H9 (cell line): ENCODE data around the gene PPM1M. TPM values are rescaled to one million over a fixed set of nuclear protein-coding genes. Genes with fewer than 3 reads are reported as not detected.

Experiments used
- DNase-seq: peaks from one replicate; pipeline ENCODE4 v3.0.0-alpha.2; 2017
- H2AFZ ChIP-seq: one replicate; pipeline ENCODE4 v1.6.1; 2013; ENCODE audit warnings: mild to moderate bottlenecking, low read length, control low read depth, moderate library complexity
- H2AK5ac ChIP-seq: 2 replicates; pipeline ENCODE4 v1.6.1; 2013; ENCODE audit warnings: low read length, control low read depth, mixed read lengths; ENCODE audit not compliant: insufficient read length
- H2BK120ac ChIP-seq: one replicate; pipeline ENCODE4 v1.6.1; 2013; ENCODE audit warnings: low read depth, mild to moderate bottlenecking, low read length, control low read depth, inconsistent platforms; ENCODE audit not compliant: poor library complexity, severe bottlenecking
- H2BK12ac ChIP-seq: 2 replicates; pipeline ENCODE4 v1.6.1; 2013; ENCODE audit warnings: low read length, control low read depth, mixed read lengths, low read depth; ENCODE audit not compliant: insufficient read length
- H2BK15ac ChIP-seq: 2 replicates; pipeline ENCODE4 v1.6.1; 2013; ENCODE audit warnings: low read depth, low read length, control low read depth
- H2BK20ac ChIP-seq: one replicate; pipeline ENCODE4 v1.6.1; 2013; ENCODE audit warnings: low read depth, mild to moderate bottlenecking, low read length, control low read depth, inconsistent platforms; ENCODE audit not compliant: poor library complexity, severe bottlenecking
- H2BK5ac ChIP-seq: 2 replicates; pipeline ENCODE4 v1.6.1; 2013; ENCODE audit warnings: low read length, control low read depth, mixed read lengths; ENCODE audit not compliant: insufficient read length
- H3K14ac ChIP-seq: 2 replicates; pipeline ENCODE4 v1.6.1; 2013; ENCODE audit warnings: low read length, control low read depth; ENCODE audit not compliant: insufficient read depth
- H3K18ac ChIP-seq: 2 replicates; pipeline ENCODE4 v1.6.1; 2013; ENCODE audit warnings: low read depth, mild to moderate bottlenecking, mixed read lengths, low read length, control low read depth; ENCODE audit not compliant: insufficient read length
- H3K23ac ChIP-seq: 2 replicates; pipeline ENCODE4 v1.6.1; 2013; ENCODE audit warnings: low read length, control low read depth, mixed read lengths, low read depth; ENCODE audit not compliant: insufficient read length
- H3K23me2 ChIP-seq: 2 replicates; pipeline ENCODE4 v1.6.1; 2013; ENCODE audit warnings: low read depth, mild to moderate bottlenecking, mixed read lengths, low read length, control low read depth; ENCODE audit not compliant: insufficient read length, poor library complexity, severe bottlenecking
- H3K27ac ChIP-seq: 2 replicates; pipeline ENCODE4 v1.5.1; 2013; ENCODE audit warnings: low read length, control low read depth, mixed read lengths, low read depth; ENCODE audit not compliant: insufficient read length
- H3K27me3 ChIP-seq: 2 replicates; pipeline ENCODE4 v1.6.1; 2013; ENCODE audit warnings: low read length, control low read depth, inconsistent platforms; ENCODE audit not compliant: insufficient read depth
- H3K4ac ChIP-seq: 2 replicates; pipeline ENCODE4 v1.6.1; 2013; ENCODE audit warnings: low read depth, mild to moderate bottlenecking, control low read depth, inconsistent platforms, low read length, moderate library complexity
- H3K4me1 ChIP-seq: 2 replicates; pipeline ENCODE4 v1.6.1; 2013; ENCODE audit warnings: low read length, control low read depth, inconsistent platforms; ENCODE audit not compliant: insufficient read depth
- H3K4me2 ChIP-seq: 2 replicates; pipeline ENCODE4 v1.6.1; 2013; ENCODE audit warnings: low read length, control low read depth, mixed read lengths; ENCODE audit not compliant: insufficient read length, insufficient read depth
- H3K56ac ChIP-seq: 2 replicates; pipeline ENCODE4 v1.6.1; 2013; ENCODE audit warnings: low read depth, mild to moderate bottlenecking, mixed read lengths, low read length, control low read depth; ENCODE audit not compliant: insufficient read length
- H3K79me1 ChIP-seq: 2 replicates; pipeline ENCODE4 v1.6.1; 2013; ENCODE audit warnings: low read depth, mild to moderate bottlenecking, moderate library complexity, low read length, control low read depth, inconsistent platforms; ENCODE audit not compliant: insufficient read depth, poor library complexity, severe bottlenecking
- H3K79me2 ChIP-seq: 2 replicates; pipeline ENCODE4 v1.6.1; 2013; ENCODE audit warnings: low read length, control low read depth, inconsistent platforms; ENCODE audit not compliant: insufficient read depth
- H3K9ac ChIP-seq: 2 replicates; pipeline ENCODE4 v1.6.1; 2013; ENCODE audit warnings: low read length, control low read depth, mixed read lengths; ENCODE audit not compliant: insufficient read length; ENCODE audit errors: extremely low read depth
- H3K9me3 ChIP-seq: one replicate; pipeline ENCODE4 v1.6.1; 2013; ENCODE audit warnings: low read depth, low read length, inconsistent platforms; ENCODE audit not compliant: control insufficient read depth
- H3T11ph ChIP-seq: one replicate; pipeline ENCODE4 v1.6.1; 2013; ENCODE audit warnings: mild to moderate bottlenecking, low read length, control low read depth, inconsistent platforms
- H4K20me1 ChIP-seq: one replicate; pipeline ENCODE4 v1.6.1; 2013; ENCODE audit not compliant: control insufficient read depth, insufficient read length, insufficient read depth
- H4K5ac ChIP-seq: 2 replicates; pipeline ENCODE4 v1.6.1; 2013; ENCODE audit warnings: low read depth, mild to moderate bottlenecking, mixed read lengths, low read length, control low read depth; ENCODE audit not compliant: insufficient read length
- H4K8ac ChIP-seq: replicated peaks from 2 replicates; pipeline ENCODE4 v1.6.1; 2013; ENCODE audit warnings: low read length, control low read depth, mixed read lengths, low read depth; ENCODE audit not compliant: insufficient read length
- H4K91ac ChIP-seq: 2 replicates; pipeline ENCODE4 v1.6.1; 2013; ENCODE audit warnings: low read depth, mild to moderate bottlenecking, moderate library complexity, mixed read lengths, low read length, control low read depth; ENCODE audit not compliant: insufficient read length
- H3K27ac Mint-ChIP-seq, 3 experiments: 2 replicates in 2 of 3; 3 replicates in 1 of 3; pipeline ENCODE4 v1.8.0; 2020 to 2021; ENCODE audit warnings: mixed read lengths in 3 of 3, mild to moderate bottlenecking in 1 of 3, moderate library complexity in 1 of 3
- H3K27me3 Mint-ChIP-seq: 2 replicates; pipeline ENCODE4 v1.8.0; 2021; ENCODE audit warnings: low read depth, mild to moderate bottlenecking, moderate library complexity, mixed read lengths
- H3K36me3 Mint-ChIP-seq, 3 experiments: 2 replicates in 2 of 3; 3 replicates in 1 of 3; pipeline ENCODE4 v1.8.0; 2020 to 2021; ENCODE audit warnings: low read depth in 3 of 3, mixed read lengths in 3 of 3; ENCODE audit not compliant: insufficient read depth in 1 of 3
- H3K4me1 Mint-ChIP-seq, 2 experiments: 2 replicates each; pipeline ENCODE4 v1.8.0; 2020; ENCODE audit warnings: mixed read lengths in 2 of 2
- H3K4me3 Mint-ChIP-seq, 2 experiments: 2 replicates in 1 of 2; 3 replicates in 1 of 2; pipeline ENCODE4 v1.8.0; 2020 to 2021; ENCODE audit warnings: mild to moderate bottlenecking in 2 of 2, mixed read lengths in 2 of 2, moderate library complexity in 1 of 2
- H3K9me3 Mint-ChIP-seq, 2 experiments: 2 replicates in 1 of 2; 3 replicates in 1 of 2; pipeline ENCODE4 v1.8.0; 2020; ENCODE audit warnings: mild to moderate bottlenecking in 2 of 2, mixed read lengths in 2 of 2, moderate library complexity in 1 of 2
- CTCF ChIP-seq: fragments of 200-600 bp; sonication (generic); conservative IDR thresholded peaks from 3 replicates; pipeline ENCODE4 v1.8.0; 2021; ENCODE audit warnings: antibody characterized with exemption, mild to moderate bottlenecking
- WGBS: extraction: QIAGEN DNeasy Blood & Tissue Kit; methylation state at CpG from one replicate; pipeline ENCODE4 v1.1.7; 2013; ENCODE audit warnings: missing lambda C conversion rate, low lambda C conversion rate, mixed read lengths; ENCODE audit not compliant: insufficient read length; ENCODE audit errors: extremely low coverage; 5-methylcytosine and 5-hydroxymethylcytosine counted together
- total RNA-seq: library from RNA; stranded (reverse); gene quantifications from 2 replicates; pipeline ENCODE4 v1.2.1, GENCODE V29; 2021

The PPM1M gene
- total RNA-seq, 1 experiment from 2014 or later: 7.4 TPM

GRCh38 chr3:52277972-52278509 is 32.5 kb downstream of the PPM1M start:
- Histone ChIP-seq H2BK12ac (no peak overlapping the region), H3K79me2 (peaks cover 43% of the 10 kb centered on the region), H4K8ac (no peak overlapping the region), H4K91ac (no peak overlapping the region), H3K27me3 (no peaks in the 10 kb centered on the region), H2BK15ac (no peak overlapping the region), H3K23me2 (peaks cover 10% of the 10 kb centered on the region), H4K5ac (peak overlapping the region; percentile 34), H3K4me1 (0 out of 2 replicates have a peak, but pooled peaks cover 3% of the 10 kb centered on the region), H2AK5ac (no peak overlapping the region), H3T11ph (peak overlapping the region; percentile 69), H3K9me3 (no peaks in the 10 kb centered on the region), H2BK120ac (no peak overlapping the region), H3K9ac (peak overlapping the region; percentile 83), H3K27ac (peak overlapping the region; percentile 20), H2BK5ac (peak overlapping the region; percentile 92), H3K79me1 (no peaks in the 10 kb centered on the region), H3K4me2 (peak overlapping the region; percentile 83), H3K18ac (peak overlapping the region; percentile 99), H4K20me1 (no peaks in the 10 kb centered on the region), H3K56ac (peak overlapping the region; percentile 15), H2AFZ (no peak overlapping the region), H2BK20ac (no peak overlapping the region), H3K23ac (no peak overlapping the region), H3K4ac (no peak overlapping the region; the same call in 1 of the 2 replicates), H3K14ac (peak overlapping the region; percentile 99)
- DNase-seq: no peak
- TF ChIP-seq CTCF: peak; percentile 51; the same call in 2 of the 3 replicates
- H3K4me3 Mint-ChIP-seq: peak overlapping the region; percentile 92 to 99
- peak overlapping the region; percentile 98 to 100 (median 100) for H3K27ac Mint-ChIP-seq
- WGBS: no CpG with 5 or more reads among the region's 54 CpGs
- no peaks in the 10 kb centered on the region for H3K27me3 Mint-ChIP-seq
- H3K36me3 Mint-ChIP-seq: peaks cover 17 to 36% (median 29%) of the 10 kb centered on the region in 3 experiments
- H3K9me3 Mint-ChIP-seq: 0 out of 5 replicates have a peak, but pooled peaks cover 0 to 3% of the 10 kb centered on the region in 2 experiments
- H3K4me1 Mint-ChIP-seq: peaks cover 31 to 40% of the 10 kb centered on the region in 2 experiments
